AG20443 (cell line): Measurements from ENCODE around the gene MLN.

Source experiments
- DNase-seq: peaks from one replicate; pipeline ENCODE4 v3.0.0; 2012; ENCODE audit warnings: low spot score, mixed read lengths

Gene MLN

DNA sequence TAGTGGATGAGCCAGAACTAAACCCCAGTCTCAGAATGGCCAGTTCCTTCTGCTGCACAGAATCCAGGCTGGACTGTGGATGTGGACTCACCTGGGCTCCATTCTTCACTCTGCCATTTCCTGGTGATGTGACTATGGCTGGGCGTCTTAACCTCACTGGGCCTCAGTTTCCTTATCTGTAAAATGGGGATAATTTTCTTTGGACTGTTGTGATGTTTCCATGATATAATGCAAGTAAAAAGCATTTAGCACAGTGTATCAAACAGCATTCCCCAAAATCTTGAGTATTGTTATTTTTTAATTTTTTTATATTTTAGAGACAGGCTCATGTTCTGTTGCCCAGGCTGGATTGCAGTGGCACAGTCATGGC is 51.2 kb downstream of the MLN start:
- DNase-seq = no peak

DNA sequence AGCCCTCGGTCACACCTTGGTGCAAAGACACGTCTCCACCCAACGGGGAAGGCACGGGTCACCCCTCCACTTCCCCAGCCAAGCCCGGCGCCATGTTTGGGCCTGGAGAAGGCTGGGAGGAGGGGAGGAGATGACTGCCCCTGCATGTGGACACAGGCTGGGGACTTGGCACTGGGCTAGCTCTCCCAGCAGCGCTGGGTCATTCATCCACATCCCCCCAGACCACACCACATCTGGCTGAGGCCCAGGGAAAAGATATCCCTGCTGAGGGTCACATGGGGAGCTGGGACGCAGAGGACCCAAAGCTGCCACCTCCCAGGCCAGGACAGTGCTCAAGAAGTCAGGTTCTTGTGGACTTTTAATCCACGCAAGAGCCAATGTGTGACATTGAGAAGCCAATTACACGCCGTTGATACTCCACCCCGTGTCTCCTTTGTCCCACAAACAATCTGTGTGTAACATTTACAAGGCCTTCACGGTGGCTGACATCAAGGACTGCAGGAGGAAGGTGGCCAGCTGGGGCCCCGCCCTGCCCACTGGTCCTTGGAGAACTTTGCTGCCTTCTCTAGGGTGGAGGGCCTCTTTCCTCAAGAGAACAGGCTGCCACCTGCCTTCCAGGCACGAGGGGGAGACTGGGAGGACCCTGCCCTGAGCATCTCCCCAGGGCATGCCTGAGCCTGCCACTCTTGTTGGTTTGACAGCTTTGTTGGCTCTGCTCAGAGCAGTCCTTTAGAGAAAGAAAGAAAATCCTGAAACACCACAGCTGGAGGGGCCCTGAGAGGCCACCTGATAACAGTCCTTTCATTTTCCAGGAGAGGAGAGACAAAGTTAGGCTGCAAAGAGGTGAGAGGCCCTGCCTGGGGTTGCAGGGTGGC is 51.8 kb downstream of the MLN start:
- no peak for DNase-seq

DNA sequence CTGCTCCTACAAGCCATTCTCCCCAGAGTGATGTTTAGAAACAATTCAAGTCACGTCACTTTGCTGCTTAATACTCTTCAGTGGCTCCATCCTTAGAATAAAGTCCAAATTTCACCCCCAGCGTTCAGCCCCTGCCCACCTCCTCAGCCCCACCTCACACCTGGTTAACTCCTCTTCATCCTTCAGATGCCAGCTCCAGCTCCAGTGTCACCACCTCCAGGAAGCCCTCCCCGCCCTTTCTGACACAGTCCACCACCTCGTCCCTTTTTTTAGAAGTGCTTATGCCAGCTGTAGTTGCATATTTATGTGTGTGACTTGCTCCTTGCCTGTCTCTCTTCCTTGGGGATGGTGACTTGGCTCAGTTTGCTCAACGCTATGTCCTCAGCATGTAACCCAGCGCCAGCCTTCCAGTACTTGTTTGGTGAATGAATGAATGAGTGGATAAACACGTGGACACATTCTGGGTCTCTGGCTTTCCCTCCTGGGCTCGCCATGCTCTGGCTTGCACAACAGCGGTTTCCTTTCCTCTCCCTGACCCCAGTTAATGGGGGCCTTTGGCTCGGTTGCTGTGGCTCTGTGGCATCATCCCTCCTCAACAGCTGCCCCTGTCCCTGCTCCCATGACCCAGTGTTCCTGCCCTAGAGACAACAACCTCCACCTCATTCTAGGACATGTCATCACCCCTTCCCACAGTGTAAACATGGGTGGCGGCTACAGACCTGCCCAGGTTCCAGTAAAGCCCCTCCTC is 53.4 kb downstream of the MLN start:
- DNase-seq = no peak

DNA sequence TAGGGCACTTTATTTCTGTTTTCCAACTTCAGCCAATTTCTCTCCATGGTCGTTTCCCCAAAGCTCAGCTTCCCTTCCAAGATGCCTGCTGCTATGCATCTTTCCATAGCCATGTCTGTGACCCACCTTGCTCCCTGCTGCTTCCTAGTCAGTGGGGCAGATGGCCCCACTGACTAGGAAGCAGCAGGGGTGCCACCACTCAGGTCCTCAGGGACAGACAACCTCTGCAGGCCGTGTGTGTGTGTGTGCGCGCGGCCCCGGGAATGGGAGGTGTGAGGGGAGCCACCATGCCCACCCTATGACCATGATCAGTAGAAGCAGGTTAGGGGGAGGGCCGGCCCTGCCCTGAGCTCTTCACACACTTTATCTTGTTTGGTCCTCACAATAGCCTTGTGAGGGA is 54.4 kb downstream of the MLN start:
- DNase-seq = no peak

DNA sequence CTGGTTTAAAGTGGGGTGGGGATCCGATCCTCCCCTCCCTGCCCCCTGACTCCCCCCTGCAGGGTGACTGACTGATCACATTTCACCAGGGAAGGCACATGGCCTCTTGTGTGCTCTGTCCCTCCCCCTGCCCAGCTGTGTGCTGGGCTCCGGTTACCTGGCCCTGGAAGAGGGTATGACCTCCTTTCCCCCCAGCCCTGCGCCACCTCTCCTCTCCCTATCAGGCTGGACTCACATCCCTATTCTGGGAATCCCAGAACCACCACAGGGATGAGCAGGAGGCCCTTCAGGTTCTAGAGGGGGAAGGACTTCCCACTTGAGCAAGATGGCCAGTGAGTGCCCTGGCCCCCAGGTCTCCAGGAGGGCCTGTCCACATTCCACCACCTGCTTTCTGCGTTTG is 55.0 kb downstream of the MLN start:
- no peak for DNase-seq

DNA sequence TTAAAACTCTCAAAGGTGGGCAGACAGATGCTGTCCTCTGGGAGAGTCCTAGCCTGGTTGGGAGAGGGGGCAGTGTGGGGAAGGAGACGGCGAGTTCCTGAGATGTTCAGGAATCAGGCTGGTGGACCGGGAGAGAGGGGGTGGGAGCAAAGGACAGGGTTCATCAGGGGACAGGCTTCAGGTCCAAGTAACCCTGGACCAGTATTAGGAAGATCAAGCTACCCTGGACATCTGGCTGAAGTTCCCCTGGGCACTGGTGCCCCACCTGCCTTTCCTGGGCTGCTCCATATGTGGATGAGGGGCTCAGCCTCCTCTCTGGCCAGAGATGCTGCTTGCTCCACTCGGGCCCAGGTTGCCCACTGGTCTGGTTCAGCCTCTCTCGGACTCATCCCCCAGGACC is 56.0 kb downstream of the MLN start:
- DNase-seq = no peak

DNA sequence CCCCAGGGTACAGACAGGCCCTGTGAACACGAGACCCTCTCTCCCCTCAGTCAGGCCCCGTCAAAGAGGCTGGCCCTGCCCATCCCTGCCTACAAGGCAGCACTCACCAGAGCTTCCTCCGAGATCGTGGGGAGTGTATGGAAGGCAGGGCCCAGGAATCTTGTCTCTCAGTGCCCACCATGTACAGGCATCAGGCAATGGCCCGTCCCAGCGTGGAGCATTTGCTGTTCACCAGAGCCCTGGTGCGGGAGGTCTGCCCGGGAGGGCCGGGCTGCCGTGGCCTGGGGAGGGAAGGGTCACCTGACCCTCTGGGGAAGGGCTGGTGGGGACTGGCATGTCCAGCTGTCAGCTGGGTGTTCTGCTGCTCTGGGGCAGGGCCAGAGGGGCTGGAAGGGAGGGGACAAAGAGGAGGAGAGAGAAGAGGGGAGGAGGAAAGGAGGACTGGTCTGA is 57.1 kb downstream of the MLN start, which contains the start of gene IP6K3:
TSS of gene IP6K3 (minus strand) at position 255 of the 450 bp plus-strand sequence. CDS start 11,429 bp downstream, outside the sequence.
- no peak for DNase-seq

DNA sequence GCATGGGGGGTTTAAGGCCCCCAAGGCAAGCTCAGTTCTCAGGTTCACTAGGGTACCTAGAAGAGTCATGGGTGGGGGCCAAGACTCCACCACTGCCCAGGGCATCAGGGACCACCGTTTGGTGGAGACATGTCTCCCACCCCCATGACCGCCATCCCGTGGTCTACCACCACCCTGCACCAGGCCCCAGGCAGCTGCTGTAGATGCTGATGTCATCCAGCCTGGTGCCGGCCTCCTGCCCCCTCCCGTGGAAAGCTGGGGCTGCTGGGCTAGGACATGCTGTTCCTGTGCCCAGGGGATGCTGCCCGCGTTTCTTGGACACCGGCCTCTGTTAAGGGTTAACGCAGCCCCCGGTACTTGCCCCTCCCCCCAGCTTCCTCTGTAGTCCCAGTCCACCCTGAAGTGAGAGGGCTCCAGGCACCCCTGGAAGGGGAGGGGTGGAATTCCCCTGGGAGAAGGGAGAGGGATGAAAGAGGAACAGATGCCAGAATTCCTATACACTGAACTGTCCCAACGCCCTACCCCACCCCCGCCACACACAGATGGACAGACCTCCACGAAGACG is 57.7 kb downstream of the MLN start:
- peak; percentile 69 for DNase-seq

DNA sequence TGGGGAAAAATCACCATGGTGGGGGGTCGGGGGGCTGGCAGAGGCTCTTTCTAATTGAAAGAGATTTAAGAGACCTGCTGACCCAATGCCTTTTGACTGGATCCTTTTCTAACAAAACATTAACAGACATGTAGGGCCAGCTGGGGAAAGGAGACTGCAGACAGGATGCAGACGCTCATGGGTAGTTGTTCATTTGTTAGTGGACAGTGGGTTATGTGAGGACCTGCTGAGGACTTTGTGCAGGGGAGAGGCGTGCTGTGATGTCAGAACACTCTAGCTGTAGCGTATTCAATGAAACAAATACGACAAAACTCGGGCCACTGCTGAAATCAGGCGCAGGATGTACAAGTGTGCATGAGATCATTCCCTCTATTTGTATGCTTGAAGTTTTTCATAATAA is 58.3 kb downstream of the MLN start:
- no peak for DNase-seq

DNA sequence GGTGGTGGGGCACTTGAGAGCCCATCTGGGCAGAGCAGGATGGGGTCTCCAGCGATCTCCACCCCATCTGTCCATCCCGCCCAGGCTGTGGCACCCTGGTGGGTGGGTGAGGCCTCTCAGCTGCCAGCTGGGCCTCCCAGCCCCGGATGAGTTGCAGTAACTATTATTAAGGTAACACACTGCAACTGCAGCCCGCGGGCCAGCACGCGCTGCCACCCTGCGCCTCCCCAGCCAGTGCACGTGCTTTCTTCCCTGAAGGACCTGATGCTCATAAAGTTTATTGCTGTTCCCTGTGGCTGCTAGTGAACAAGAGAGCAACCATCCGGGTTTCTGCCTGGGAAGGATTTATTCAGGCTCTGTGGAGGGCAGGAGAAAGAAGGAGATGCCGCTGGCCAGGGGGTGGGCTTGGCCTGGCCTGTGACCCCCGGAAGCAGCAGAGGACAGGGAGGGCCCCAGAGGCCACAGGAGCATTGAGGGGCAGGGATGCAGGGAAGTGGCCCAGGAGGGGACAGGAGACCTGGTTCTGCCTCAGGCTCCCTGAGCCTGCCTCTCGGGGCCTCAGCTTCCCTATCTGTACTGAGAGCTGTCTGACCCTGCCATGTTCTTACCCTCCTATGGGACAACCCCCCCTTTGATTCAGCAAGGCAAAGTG is 58.8 kb downstream of the MLN start:
- DNase-seq = no peak
